Fibroblast of villous mesenchyme (primary cell): ENCODE results near the gene PATJ. TPM values are rescaled to one million over a fixed set of nuclear protein-coding genes. Genes with fewer than 3 reads are reported as not detected.

Experiments
- DNase-seq: peaks from one replicate; pipeline ENCODE4 v3.0.0-alpha.2; 2010; ENCODE audit warnings: low read depth
- H3K4me3 ChIP-seq: 2 replicates; pipeline ENCODE4 v1.5.1; 2011; ENCODE audit warnings: low read depth, mild to moderate bottlenecking, low read length
- CTCF ChIP-seq: IDR thresholded peaks from 2 replicates; pipeline ENCODE4 v1.5.1; 2012; ENCODE audit warnings: low read depth, mild to moderate bottlenecking, low read length; ENCODE audit not compliant: insufficient read depth
- total RNA-seq: library from RNA; depleted of rRNA; stranded (reverse); fragments of >200 nt; gene quantifications from 2 replicates; pipeline ENCODE4 v1.2.3, GENCODE V29; 2012

The PATJ gene
- total RNA-seq, 1 donor: 9.5 TPM

DNA sequence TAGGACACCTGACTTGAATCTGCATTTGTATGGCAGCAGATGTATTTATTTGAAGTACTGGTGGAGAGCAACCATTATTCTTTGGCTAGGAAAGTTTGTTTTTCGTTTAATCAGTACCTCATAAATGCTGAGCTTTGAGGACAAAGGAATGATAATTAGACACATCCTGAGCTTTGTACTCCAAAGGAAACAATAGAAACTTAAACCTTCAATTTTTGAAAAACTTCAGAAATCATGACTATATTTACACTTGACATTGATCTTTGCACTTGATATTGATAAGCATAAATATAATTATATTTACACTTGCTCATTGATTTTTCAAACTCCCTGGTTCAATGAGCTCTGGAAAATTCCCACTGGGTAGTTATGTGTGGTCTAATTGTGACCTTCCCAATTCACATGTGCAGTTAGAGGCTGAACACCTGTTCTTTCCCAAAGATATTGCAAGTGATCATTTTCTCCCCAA, 10.7 kb downstream of the PATJ start:
- no peak overlapping the region for H3K4me3 ChIP-seq
- TF ChIP-seq CTCF: no peak
- DNase-seq: no peak

- DNase-seq: no peak
- no peak for TF ChIP-seq CTCF
- H3K4me3 ChIP-seq: no peak overlapping the region
Observed at GRCh38 chr1:61753998-61754508, 11.8 kb downstream of the PATJ start.

DNA sequence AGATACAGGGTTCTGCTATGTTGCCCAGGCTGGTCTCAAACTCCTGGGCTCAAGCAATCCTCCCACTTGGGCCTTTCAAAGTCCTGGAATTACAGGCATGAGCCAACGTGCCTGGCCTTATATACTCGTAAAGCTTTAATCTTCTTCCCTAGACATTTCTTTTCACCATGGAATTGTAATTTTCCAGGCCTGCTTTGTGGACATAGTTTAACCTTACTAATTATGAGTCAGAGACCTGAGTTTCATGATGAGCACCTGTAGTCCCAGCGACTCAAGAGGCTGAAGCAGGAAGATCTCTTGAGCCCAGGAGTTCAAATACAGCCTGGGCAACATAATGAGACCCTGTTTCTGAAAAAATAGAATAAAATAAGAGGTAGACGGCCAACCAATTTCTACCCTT, 12.3 kb downstream of the PATJ start:
- TF ChIP-seq CTCF: no peak
- DNase-seq: no peak
- no peak overlapping the region for H3K4me3 ChIP-seq

DNA sequence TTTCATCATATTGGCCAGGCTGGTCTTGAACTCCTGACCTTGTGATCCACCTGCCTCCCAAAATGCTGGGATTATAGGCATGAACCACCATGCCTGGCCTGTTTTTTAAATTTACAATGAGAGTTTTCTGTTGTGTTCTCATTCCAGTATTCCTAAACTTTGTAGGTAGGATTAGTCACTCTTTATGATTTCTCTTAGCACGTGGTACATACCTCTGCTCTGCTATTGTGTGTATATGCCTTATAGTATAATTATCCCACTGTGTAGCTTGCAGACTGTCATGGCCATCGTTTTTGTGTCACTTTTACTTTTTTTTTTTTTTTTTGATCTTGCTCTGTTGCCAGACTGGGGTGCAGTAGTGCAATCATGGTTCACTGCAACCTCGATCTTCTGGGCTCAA, 14.5 kb downstream of the PATJ start:
- H3K4me3 ChIP-seq: no peak overlapping the region
- TF ChIP-seq CTCF: no peak
- DNase-seq: no peak

GRCh38 chr1:61757950-61758349, 15.7 kb downstream of the PATJ start:
- TF ChIP-seq CTCF: no peak
- peak; percentile 7 for DNase-seq
- no peak overlapping the region for H3K4me3 ChIP-seq

DNA sequence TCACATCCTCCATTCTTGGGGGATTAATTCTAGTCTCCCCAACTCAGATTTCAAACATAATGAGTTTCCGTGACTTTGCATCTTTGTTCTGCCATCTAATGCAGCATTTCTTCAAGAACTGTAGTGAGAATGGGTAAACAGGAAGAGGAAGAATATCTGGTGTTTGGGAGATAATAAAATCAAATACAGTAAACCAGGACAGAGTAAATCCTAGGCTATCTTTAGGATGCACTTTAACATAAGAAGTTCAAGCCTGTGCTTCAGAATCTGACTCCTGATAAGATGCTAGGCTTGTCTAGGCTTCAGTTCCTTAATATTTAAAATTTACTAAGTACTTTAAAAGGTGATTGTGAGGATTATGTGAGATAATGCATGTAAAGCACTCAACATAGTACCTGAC, 27.9 kb downstream of the PATJ start:
- no peak for DNase-seq
- TF ChIP-seq CTCF: no peak

DNA sequence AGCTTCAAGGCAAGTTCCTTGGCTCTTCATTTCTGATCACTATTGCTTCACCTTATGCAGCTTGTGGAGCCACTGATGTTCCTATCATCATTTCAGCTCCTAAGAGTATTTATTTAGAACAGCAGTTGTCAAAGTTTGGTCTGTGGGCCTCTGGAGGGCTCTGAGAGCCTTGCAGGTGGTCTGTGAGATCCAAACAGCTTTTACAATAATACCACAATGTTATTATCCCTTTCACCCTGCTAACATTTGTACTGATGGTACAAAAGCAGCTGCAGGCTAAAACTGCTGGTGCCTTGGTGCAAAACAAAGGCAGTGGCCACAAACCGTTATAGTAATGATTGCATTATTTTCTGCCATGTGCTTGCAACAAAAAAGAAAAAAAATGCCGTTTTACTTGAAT, 33.8 kb downstream of the PATJ start:
- no peak overlapping the region for H3K4me3 ChIP-seq
- DNase-seq: no peak
- TF ChIP-seq CTCF: no peak

More for the DNA sequence above, 27.9 kb downstream of the PATJ start:
- H3K4me3 ChIP-seq: no peak overlapping the region
